ENCODE data around the gene FAM184A. TPM values are rescaled to one million over a fixed set of nuclear protein-coding genes. Genes with fewer than 3 reads are reported as not detected.
A peak's percentile ranks its signal among the peaks of the same experiment; 100 is the strongest.

FAM184A gene
- total RNA-seq, 1 donor from 2014 or later: 134 TPM

DNA sequence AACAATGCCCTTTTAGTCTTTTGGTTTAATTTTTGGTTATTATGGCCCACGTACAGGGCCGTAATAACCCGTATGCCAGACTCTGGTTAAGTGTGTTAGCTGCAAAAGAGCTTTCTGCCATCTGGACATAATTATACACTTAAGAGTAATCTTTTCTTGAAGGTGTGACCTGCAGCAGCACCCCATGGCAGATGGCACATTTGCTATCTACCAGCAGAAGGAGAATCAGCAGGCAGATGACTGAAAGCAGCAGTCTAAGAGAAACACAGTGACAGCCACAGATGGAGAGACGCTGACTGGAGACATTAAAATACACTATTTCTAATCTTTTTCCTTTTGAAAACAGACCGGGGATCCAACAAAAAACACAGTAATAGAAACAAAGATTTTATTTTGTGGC, 165.8 kb downstream of the FAM184A start:
- peaks cover 23% of the 10 kb centered on the region for H3K36me3 Mint-ChIP-seq (ENCODE audit: low read depth, unreplicated experiment)
- H3K4me3 Mint-ChIP-seq (ENCODE audit: unreplicated experiment): no peak overlapping the region
- no peak for TF ChIP-seq CTCF (IDR thresholded peaks at IDR 0.05; ENCODE audit: unreplicated experiment)
- no peaks in the 10 kb centered on the region for H3K27me3 Mint-ChIP-seq (ENCODE audit: unreplicated experiment)
- no peak overlapping the region for H3K27ac Mint-ChIP-seq (ENCODE audit: unreplicated experiment)
- H3K9me3 Mint-ChIP-seq (ENCODE audit: unreplicated experiment): no peaks in the 10 kb centered on the region
- no peak for DNase-seq (ENCODE audit: low spot score)
- no peaks in the 10 kb centered on the region for H3K4me1 Mint-ChIP-seq (ENCODE audit: unreplicated experiment)

Small RNA genes lying within 50 kb of the gene (microRNA-seq; reads per million reads assigned to microRNA genes)
- gene MIR548B (ENCODE audit: unreplicated experiment): 3.5 reads per million, percentile 41 among the genes with 10 or more reads in this experiment

Other genes starting within 250 kb of the FAM184A start
- gene ASF1A, start 184.5 kb downstream of the FAM184A start, total RNA-seq (ENCODE audit: unreplicated experiment): 33.4 TPM
- 12.8 TPM for gene MCM9, start 143.5 kb downstream of the FAM184A start, total RNA-seq (ENCODE audit: unreplicated experiment)